ENCODE results near the gene IL3. TPM values are rescaled to one million over a fixed set of nuclear protein-coding genes. Genes with fewer than 3 reads are reported as not detected.

IL3 gene
- polyA plus RNA-seq, 3 donors from 2014 or later = 0.20 TPM; not detected in 2

- H3K27me3 Mint-ChIP-seq (ENCODE audit: low read depth in 3 of 3) = peaks cover 3 to 12% (median 7%) of the 10 kb centered on the region in 3 donors
- DNase-seq = no peak
- H3K9me3 Mint-ChIP-seq = peaks cover 0 to 16% (median 6%) of the 10 kb centered on the region in 6 donors
- peaks cover 0 to 1% of the 10 kb centered on the region in 2 donors for H3K4me1 Mint-ChIP-seq
- H3K36me3 Mint-ChIP-seq = peaks cover 0 to 12% (median 6%) of the 10 kb centered on the region in 3 donors
- H3K4me3 Mint-ChIP-seq = no peak overlapping the region
- no peak overlapping the region for H3K27ac Mint-ChIP-seq
Observed at GRCh38 chr5:132033122-132033521, 27.3 kb upstream of the IL3 start.

- Mint-ChIP-seq H3K4me1 (no peaks in the 10 kb centered on the region), H3K27me3 (ENCODE audit: low read depth in 3 of 3) (peaks cover 6 to 16% (median 10%) of the 10 kb centered on the region in 3 donors), H3K27ac (no peak overlapping the region), H3K36me3 (peaks cover 0 to 6% (median 0%) of the 10 kb centered on the region in 3 donors), H3K9me3 (peaks cover 0 to 16% (median 6%) of the 10 kb centered on the region in 6 donors), H3K4me3 (no peak overlapping the region)
- no peak for DNase-seq
Observed at GRCh38 chr5:132037353-132037752, 23.1 kb upstream of the IL3 start.

GRCh38 chr5:132044207-132044606 is 16.2 kb upstream of the IL3 start:
- no peaks in the 10 kb centered on the region for H3K4me1 Mint-ChIP-seq
- no peak overlapping the region for H3K27ac Mint-ChIP-seq
- no peaks in the 10 kb centered on the region for H3K36me3 Mint-ChIP-seq
- DNase-seq = no peak
- H3K9me3 Mint-ChIP-seq = no peaks in the 10 kb centered on the region
- peaks cover 2 to 12% (median 7%) of the 10 kb centered on the region in 3 donors for H3K27me3 Mint-ChIP-seq (ENCODE audit: low read depth in 3 of 3)
- peak overlapping the region in 1 of 5 donors; percentile 6 for H3K4me3 Mint-ChIP-seq

- Mint-ChIP-seq H3K27ac (no peak overlapping the region), H3K4me1 (peaks cover 7 to 10% of the 10 kb centered on the region in 2 donors), H3K36me3 (no peaks in the 10 kb centered on the region), H3K9me3 (no peaks in the 10 kb centered on the region), H3K4me3 (no peak overlapping the region), H3K27me3 (ENCODE audit: low read depth in 3 of 3) (peaks cover 4 to 12% (median 7%) of the 10 kb centered on the region in 3 donors)
- DNase-seq = no peak
Observed at GRCh38 chr5:132046880-132047299, 13.6 kb upstream of the IL3 start.

- Mint-ChIP-seq H3K4me3 (no peak overlapping the region), H3K9me3 (no peaks in the 10 kb centered on the region), H3K4me1 (peaks cover 8 to 10% of the 10 kb centered on the region in 2 donors), H3K27ac (no peak overlapping the region), H3K36me3 (no peaks in the 10 kb centered on the region), H3K27me3 (ENCODE audit: low read depth in 3 of 3) (peaks cover 4 to 10% (median 7%) of the 10 kb centered on the region in 3 donors)
- no peak for DNase-seq
Observed at GRCh38 chr5:132049093-132049492, 11.4 kb upstream of the IL3 start.

- H3K4me3 Mint-ChIP-seq = no peak overlapping the region
- no peaks in the 10 kb centered on the region for H3K36me3 Mint-ChIP-seq
- peaks cover 12 to 13% of the 10 kb centered on the region in 2 donors for H3K4me1 Mint-ChIP-seq
- H3K27ac Mint-ChIP-seq = no peak overlapping the region
- DNase-seq = no peak
- peaks cover 4 to 10% (median 7%) of the 10 kb centered on the region in 3 donors for H3K27me3 Mint-ChIP-seq (ENCODE audit: low read depth in 3 of 3)
- H3K9me3 Mint-ChIP-seq = no peaks in the 10 kb centered on the region
Observed at GRCh38 chr5:132049559-132049958, 10.9 kb upstream of the IL3 start.

GRCh38 chr5:132050136-132050535 is 10.3 kb upstream of the IL3 start:
- no peak for DNase-seq
- no peaks in the 10 kb centered on the region for H3K36me3 Mint-ChIP-seq
- no peak overlapping the region for H3K4me3 Mint-ChIP-seq

GRCh38 chr5:132050661-132051552 is 9.5 kb upstream of the IL3 start:
- no peak for DNase-seq
- no peaks in the 10 kb centered on the region for H3K9me3 Mint-ChIP-seq
- H3K36me3 Mint-ChIP-seq = no peaks in the 10 kb centered on the region
- H3K27ac Mint-ChIP-seq = peak overlapping the region in 1 of 6 donors; percentile 7
- H3K4me1 Mint-ChIP-seq = peaks cover 22 to 27% of the 10 kb centered on the region in 2 donors
- H3K27me3 Mint-ChIP-seq (ENCODE audit: low read depth in 3 of 3) = peaks cover under 1 to 7% (median 5%) of the 10 kb centered on the region in 3 donors
- no peak overlapping the region for H3K4me3 Mint-ChIP-seq

More at GRCh38 chr5:132050136-132050535, 10.3 kb upstream of the IL3 start:
- Mint-ChIP-seq H3K27me3 (ENCODE audit: low read depth in 3 of 3) (peaks cover under 1 to 7% (median 5%) of the 10 kb centered on the region in 3 donors), H3K9me3 (no peaks in the 10 kb centered on the region), H3K27ac (peak overlapping the region in 1 of 6 donors; percentile 7), H3K4me1 (peaks cover 14 to 19% of the 10 kb centered on the region in 2 donors)

GRCh38 chr5:132052520-132052919 is 7.9 kb upstream of the IL3 start:
- Mint-ChIP-seq H3K27ac (peak overlapping the region in 3 of 6 donors; percentile 37 to 55 (median 53)), H3K27me3 (ENCODE audit: low read depth in 3 of 3) (peaks cover 3 to 10% (median 7%) of the 10 kb centered on the region in 3 donors), H3K4me3 (no peak overlapping the region), H3K36me3 (no peaks in the 10 kb centered on the region), H3K9me3 (no peaks in the 10 kb centered on the region), H3K4me1 (peaks cover 37 to 43% of the 10 kb centered on the region in 2 donors)
- DNase-seq = no peak

- Mint-ChIP-seq H3K27ac (peak overlapping the region in 3 of 6 donors; percentile 7 to 50 (median 49)), H3K27me3 (ENCODE audit: low read depth in 3 of 3) (peaks cover 3 to 10% (median 7%) of the 10 kb centered on the region in 3 donors), H3K9me3 (no peaks in the 10 kb centered on the region), H3K36me3 (no peaks in the 10 kb centered on the region), H3K4me3 (no peak overlapping the region), H3K4me1 (peaks cover 41 to 49% of the 10 kb centered on the region in 2 donors)
- no peak for DNase-seq
Observed at GRCh38 chr5:132053483-132053882, 7.0 kb upstream of the IL3 start.

- H3K4me3 Mint-ChIP-seq = no peak overlapping the region
- H3K27ac Mint-ChIP-seq = peak overlapping the region in 4 of 6 donors; percentile 65 to 79 (median 78)
- no peaks in the 10 kb centered on the region for H3K36me3 Mint-ChIP-seq
- no peak for DNase-seq
- H3K27me3 Mint-ChIP-seq (ENCODE audit: low read depth in 3 of 3) = peaks cover 3 to 10% (median 7%) of the 10 kb centered on the region in 3 donors
- H3K9me3 Mint-ChIP-seq = no peaks in the 10 kb centered on the region
- peaks cover 44 to 53% of the 10 kb centered on the region in 2 donors for H3K4me1 Mint-ChIP-seq
Observed at GRCh38 chr5:132054031-132054696, 6.3 kb upstream of the IL3 start.

GRCh38 chr5:132054697-132055440 is 5.6 kb upstream of the IL3 start:
- Mint-ChIP-seq H3K9me3 (no peaks in the 10 kb centered on the region), H3K4me1 (peaks cover 47 to 54% of the 10 kb centered on the region in 2 donors), H3K36me3 (no peaks in the 10 kb centered on the region), H3K27me3 (ENCODE audit: low read depth in 3 of 3) (peaks cover 3 to 10% (median 7%) of the 10 kb centered on the region in 3 donors), H3K4me3 (peak overlapping the region in 1 of 5 donors; percentile 66), H3K27ac (peak overlapping the region; percentile 23 to 97 (median 78))
- peak in 1 of 3 donors; percentile 22 for DNase-seq

- H3K27me3 Mint-ChIP-seq (ENCODE audit: low read depth in 3 of 3) = peaks cover 3 to 10% (median 5%) of the 10 kb centered on the region in 3 donors
- peak overlapping the region; percentile 79 to 97 (median 90) for H3K27ac Mint-ChIP-seq
- peak overlapping the region in 4 of 5 donors; percentile 50 to 67 (median 60) for H3K4me3 Mint-ChIP-seq
- no peaks in the 10 kb centered on the region for H3K36me3 Mint-ChIP-seq
- H3K9me3 Mint-ChIP-seq = no peaks in the 10 kb centered on the region
- H3K4me1 Mint-ChIP-seq = peaks cover 43 to 49% of the 10 kb centered on the region in 2 donors
- no peak for DNase-seq
Observed at GRCh38 chr5:132055441-132055807, 5.0 kb upstream of the IL3 start.

Measured in immature natural killer cell (primary cell).